GM21825 (cell line): Measurements from ENCODE around the gene DCD.
"Not testable (repeated sequence)": the region's sequence is repeated elsewhere in the genome, so short reads cannot be mapped to it uniquely, and the experiment has no call there.

Experiments used
- ATAC-seq: cut with Tn5 transposase; IDR thresholded peaks from one replicate; pipeline ENCODE4 v1.9.1; 2021; ENCODE audit warnings: mild to moderate bottlenecking, moderate library complexity; ENCODE audit not compliant: unreplicated experiment

DCD gene

GRCh38 chr12:54648265-54648664, at the start of gene DCD:
Gene DCD (minus strand): TSS chr12:54648365. CDS start chr12:54648303, 62 bp downstream.
- ATAC-seq: no peak

DNA sequence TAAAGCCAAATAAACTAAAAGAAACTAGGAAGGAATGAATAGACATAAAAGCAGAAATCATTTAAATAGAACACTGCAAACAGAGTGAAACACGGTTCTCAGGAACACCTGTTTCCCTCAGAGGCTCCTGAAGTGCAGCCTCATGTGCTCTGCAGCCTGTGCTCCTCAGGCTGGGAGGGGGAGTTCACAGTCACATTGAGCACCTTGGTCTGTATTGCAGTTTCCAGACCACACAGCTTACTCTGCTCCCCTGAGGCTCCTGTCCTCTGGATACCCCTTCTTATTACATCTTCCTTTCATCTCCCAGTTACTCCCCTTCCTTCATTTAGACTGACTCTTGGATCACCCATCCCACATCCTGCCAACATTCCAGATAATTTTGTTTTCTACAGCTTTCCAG, 49.7 kb upstream of the DCD start:
- no peak for ATAC-seq

DNA sequence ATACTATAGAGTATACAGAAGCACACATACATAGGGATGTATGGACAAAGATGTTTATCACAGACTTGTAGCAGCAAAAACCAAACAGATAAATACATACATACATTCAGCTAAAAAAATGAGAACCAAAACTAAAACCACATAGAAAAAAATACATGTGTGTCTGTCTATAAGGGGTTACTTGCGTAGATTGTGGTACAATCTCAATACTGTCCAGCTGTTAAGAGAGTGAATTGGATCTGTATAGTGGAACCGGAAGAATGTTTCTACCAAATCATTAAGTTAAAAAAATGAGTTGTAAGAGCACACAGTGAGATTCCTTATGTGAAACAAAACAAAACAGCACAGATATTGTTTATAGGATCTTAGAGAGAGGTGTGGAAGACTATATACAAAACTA, 44.2 kb upstream of the DCD start:
- no peak for ATAC-seq

DNA sequence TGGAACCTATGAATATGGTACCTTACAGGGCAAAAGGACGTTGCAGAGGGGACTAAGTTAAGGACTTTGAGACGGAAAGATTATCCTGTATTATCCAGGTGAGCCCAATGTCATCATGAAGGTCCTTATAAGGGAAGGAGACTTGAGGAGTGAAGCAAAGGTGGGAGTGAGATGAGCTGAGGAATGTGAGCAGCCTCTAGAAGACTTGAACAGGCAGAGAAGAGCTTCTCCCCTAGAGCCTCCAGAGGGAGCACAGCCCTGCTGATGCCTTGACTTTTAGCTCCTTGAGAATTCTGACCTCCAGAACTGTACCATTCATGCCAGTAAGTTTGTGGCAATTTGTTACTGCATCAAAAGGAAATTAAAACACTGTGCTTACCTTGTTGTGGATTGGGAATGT, 41.8 kb upstream of the DCD start:
- ATAC-seq: no peak

DNA sequence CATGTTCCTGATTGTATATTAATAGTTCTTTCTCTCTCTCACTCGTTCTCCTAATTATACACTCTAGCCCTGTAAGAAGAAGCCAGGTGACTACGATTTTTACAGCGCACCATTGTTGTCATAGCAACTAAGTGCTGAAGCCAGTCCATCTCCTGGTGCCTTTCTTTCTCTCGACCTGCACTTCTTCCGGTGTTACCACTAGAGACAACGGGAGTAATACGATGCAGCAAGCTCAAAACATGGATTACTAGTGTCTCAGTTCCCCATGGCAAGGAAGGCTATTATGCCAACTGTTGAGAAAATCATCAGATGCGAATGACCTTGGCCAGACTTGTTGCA, 40.8 kb upstream of the DCD start:
- ATAC-seq: no peak

DNA sequence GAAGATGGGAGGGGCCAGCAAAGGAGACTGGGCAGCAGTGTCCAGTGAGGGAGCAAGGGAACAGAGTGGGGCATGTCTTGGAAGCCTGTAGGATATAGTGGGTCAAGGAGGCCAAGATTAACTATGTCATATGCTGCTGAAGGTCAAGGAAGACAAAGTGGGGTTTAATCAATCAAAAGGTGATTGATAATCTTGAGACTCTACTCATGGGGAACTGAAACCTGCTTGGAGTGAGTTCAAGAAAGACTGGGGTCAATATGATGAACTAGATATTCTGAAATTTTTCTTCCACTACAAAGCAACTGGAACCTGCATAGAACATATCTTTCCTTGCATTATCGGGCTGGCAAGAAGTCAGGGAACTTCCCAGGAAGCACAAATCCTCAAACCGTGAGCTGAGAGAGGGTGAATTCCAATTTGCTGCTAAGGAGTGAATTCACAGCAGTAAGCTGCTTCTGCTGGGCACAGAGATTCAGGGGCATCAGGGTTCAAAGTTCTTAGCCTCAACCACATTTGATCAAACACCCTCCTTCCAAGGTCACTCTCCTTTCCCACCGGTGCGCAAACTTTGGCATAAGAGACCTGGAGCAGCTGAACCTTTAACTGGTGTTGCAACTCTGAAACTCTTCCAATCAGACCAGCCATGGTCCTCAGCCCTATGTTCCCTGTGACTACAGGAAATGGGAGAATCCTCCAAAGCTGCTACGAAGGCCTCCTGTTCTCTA, 40.3 kb upstream of the DCD start:
- ATAC-seq: no peak

DNA sequence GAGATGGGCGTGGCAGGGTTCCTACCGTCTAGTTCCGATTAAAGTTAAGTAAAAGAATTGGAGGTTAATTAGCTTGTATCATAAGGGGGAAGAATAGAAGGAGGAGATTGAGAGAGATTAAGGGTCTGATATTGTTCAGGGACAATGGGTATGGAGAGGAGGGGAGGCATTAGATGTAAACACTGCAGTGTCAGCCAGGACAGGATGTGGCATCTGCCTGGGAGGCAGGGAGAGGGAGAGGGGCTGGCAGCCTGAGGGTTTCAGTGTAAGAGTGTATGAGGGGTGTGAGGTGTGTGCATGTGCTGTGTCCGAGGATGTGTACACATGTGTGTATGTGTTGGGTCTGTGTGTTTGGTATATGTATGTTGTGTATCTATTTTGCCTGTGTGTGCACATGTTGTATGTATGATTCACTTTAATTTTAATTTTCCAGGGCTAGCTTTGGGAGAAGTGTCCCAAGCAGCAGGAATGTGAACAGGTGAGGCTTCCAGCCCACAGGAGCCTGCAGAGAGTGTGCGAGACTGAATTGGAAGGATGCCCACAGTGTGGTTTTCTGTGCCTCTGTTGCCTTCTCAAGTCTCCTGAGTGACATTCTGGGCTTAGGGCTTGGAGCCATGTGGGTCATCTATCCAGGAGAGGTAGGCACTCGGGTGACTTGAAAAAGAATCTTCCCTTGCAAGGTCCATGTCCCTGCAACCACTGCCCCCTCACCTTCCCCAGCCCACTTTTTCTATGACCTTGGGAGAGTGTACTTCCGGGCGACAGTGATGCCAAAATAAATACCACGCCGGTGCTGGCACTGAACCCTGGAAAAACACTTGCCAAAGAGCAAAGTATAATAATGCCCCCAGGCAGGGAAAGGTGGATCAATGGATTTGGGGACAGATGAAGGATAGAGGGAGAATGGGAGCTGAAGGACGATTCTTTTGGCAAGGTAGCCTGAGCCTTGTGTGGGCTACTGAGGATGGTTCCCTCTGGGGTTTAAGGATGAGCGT, 36.8 kb upstream of the DCD start:
- ATAC-seq: no peak

GRCh38 chr12:54683398-54683797, 35.2 kb upstream of the DCD start:
- ATAC-seq: no peak

DNA sequence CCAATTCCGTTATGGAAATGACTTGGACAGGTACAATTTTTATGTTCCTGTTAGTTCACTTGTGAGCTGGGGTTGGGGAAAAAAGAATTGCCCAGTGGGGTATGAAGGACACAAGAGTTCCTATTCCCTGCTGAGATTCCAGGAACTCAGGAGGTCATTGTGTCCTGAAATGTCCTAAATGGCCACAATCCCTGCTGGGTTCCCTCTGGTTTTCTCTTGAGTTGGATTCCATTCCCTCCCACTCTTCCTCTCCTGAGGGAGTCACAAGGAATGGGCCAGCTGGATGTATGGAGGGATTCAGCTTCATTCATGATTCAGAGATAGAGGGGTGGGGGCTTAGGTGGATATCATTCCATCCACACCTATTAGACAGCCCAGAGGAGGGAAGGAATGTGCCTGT, 34.5 kb upstream of the DCD start:
- no peak for ATAC-seq

DNA sequence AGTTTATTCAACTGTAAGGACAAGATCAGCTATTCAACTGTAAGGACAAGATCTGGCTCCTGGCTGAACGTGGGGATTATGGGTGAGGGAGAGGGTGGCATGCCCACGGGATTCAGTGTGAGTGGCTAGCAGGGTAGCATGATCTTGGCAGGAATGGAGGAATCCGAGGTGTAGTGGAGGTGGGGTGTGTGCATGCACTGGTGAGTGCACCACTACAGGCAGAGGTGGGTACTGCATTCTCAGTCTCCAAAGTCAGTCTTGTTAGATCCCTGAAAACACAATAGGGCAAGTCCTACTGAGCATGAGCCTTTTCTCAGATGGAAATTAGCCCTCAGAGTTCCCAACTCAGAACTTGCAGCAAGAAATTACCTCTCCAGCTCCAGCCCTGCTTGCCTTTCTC, 32.2 kb upstream of the DCD start:
- ATAC-seq: peak; percentile 57

DNA sequence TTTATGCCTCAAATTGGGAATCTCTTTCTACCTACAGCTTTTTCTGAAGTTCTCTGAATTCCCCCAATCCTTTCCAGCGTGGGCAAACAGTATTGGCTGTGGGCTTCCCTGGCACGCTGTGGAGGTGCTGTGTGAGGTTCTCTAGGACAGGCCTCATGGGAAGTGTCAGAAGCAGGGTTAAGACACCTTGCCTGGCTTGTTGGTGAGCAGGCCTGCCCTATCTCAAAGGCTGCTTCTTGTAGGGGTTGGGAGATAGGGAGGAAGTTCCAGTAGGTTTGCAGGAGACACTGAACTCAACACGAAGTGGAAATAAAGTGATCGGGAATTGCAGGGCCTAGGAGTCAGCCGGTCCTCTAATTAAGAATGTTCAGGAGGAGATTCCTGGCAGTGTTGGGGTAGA, 30.0 kb upstream of the DCD start:
- no peak for ATAC-seq

GRCh38 chr12:54667945-54668344, 19.8 kb upstream of the DCD start:
- ATAC-seq: no peak

DNA sequence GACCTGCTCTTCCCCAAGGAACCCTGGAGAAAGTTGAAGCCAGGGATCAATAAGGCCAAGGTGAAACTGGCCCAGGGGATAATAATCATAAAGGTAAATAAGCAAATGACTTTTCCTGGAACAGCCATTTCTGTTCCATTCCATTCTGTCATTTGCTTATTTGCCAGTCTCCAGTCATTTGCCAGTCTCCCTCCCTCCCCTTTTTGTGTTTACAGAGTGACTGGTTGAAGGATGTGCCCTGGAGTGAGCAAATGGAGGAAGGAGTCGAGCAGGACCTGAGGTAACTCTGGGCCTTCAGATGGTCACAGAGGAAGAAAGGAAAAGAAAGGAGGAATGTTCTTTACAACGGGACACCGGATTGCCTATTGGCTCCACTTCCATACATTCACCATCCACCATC, 17.8 kb upstream of the DCD start:
- ATAC-seq: no peak

DNA sequence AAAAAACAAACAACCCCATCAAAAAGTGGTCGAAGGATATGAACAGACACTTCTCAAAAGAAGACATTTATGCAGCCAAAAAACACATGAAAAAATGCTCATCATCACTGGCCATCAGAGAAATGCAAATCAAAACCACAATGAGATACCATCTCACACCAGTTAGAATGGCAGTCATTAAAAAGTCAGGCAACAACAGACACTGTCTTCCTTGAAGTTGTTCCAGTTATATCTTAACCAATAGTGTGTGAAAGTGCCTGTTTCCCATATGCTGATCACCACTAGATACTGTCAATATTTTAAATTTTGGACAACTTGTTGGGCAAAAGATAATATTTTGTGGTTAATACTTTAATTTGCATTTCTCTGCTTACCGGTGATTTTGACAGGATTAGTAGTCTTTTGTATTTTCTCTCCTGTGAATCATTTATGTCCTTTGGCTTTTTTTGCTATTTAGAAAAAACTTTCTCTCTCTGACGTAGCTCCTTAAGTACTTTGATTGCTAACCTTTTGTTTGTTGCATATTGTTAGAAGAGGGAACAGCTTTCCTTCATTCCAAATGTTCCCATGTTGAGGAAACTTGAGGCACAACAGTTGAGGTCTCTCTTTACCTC, 17.0 kb upstream of the DCD start:
- ATAC-seq: not testable (repeated sequence)

DNA sequence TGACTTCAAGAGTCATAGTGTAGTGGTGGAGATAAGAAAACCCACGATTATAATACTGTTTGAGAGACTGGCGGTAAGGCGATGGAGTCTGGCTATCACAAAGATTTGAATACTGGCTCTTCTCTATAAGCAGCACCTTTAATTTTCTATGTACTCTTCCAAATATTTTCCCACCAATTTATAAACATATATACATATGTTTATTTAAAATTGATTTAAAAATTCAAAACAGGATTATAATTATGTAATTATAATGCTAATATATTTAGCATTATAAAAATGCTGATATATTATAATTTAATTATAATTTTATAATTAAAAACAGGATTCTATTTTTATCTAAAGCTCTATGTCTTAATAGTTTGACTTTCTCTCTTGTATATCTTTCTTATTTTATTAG, 15.4 kb upstream of the DCD start:
- no peak for ATAC-seq

- ATAC-seq: no peak
Observed at GRCh38 chr12:54662026-54662425, 13.9 kb upstream of the DCD start.

GRCh38 chr12:54661048-54661447, 12.9 kb upstream of the DCD start:
- ATAC-seq: no peak

DNA sequence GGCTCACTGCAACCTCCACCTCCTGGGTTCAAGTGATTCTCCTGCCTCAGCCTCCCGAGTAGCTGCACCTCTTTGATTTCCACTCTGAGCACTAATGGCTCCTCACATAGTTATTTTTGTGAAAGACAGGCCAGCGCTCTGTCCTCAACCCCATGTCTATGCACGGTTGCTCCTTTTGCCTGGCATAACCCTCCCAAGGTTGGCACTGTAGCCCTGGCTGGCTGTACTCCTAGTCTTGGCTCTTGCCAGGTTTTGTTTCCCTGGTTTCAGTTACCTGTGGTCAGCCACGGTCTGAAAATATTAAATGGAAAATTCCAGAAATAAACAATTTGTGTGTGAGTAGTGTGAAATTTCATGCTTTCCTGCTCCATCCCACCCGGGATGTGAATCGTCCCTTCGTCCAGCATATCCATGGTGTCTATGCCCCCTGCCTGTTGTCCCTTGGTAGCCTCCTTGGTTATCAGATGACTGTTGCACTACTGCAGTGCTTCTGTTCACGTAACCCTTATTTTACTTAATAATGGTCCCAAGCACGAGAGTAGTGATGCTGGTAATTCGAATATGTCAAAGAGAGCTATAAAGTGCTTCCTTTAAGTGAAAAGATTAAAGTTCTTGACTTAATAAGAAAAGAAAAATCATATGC, 12.3 kb upstream of the DCD start:
- no peak for ATAC-seq

GRCh38 chr12:54658306-54659264, 10.4 kb upstream of the DCD start:
- ATAC-seq: peak; percentile 74

DNA sequence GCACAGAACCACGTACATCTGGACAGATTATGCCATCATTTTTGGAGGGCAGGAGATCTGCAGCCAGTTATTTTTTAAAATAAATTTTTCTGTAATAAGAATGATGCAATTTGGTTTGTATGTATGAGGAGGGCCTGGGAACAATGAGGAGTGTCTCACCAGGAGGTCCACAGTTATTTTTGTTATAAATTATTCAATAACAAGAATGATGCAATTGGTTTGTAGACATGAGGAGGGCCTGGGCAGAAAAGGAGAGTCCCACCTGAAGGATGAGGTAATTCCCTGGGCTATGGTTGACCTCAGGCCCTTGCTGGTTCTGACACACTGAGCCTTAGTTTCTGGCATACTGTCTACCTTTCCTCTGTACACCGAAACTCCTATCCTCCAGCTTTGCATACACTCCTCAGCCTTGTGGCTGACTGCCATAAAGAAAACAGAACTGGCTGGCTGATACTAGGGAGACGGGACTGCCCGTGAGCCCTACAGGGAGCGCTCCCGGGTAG, 9.0 kb upstream of the DCD start:
- ATAC-seq: no peak
